ENCODE data around the gene PARD3.
"Not testable (repeated sequence)": the region's sequence is repeated elsewhere in the genome, so short reads cannot be mapped to it uniquely, and the experiment has no call there.

The PARD3 gene

DNA sequence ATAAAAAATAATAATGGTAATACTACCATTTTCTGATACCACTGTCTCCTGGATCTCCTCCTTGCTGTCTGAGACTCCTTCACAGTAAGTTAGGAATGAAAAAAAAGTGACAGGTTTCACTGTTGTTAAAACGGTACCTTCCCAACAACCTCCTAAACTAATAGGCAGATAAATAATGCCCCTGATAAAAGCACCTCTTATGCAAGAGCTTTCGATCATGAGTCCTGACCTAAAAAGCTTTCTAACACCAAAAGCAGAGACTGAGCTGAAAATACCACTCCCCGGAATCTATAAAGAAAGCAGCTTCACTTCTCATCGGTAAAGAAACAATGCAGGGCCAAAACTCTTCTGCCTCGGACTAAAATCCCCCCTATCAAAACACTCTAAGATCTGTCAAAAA lies 14.5 kb downstream of the PARD3 start:
- DNase-seq (ENCODE audit: low read depth in 2 of 2, low spot score in 1 of 2) = no peak

DNA sequence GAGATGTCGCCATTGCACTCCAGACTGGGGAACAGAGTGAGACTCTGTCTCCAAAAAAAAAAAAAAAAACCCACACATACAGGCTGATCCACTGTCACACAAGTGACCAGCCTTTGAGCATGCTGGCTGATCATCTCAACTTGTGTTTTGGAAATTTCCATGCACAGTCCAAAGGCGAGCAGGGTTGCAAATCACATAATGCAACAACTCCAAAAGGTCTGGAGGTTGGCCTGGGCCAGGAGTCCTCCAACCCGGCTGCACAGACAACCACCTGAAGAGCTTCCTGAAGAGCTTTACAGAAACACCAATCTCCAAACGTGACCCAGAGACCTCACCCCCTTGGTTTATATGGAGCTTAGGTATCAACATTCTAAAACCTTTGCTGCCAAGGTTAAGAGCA lies 16.4 kb downstream of the PARD3 start:
- no peak for DNase-seq (ENCODE audit: low read depth in 2 of 2, low spot score in 1 of 2)

DNA sequence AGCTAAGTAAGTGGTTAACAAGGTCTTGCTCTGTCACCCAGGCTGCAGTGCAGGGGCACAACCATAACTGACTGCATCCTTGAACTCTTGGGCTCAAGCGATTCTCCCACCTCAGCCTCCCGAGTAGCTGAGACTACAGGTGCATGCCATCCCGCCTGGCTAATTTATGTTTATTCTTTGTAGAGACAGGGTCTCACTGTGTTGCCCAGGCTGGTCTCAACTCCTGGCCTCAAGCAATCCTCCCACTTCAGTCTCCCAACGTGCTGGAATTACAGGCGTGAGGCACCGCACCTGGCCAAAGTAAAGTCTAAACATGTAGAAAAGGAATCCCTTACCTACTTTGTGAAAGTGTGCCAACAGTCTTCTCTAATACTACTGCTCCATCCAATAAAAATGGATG lies 17.9 kb downstream of the PARD3 start:
- no peak for DNase-seq (ENCODE audit: low read depth in 2 of 2, low spot score in 1 of 2)

DNA sequence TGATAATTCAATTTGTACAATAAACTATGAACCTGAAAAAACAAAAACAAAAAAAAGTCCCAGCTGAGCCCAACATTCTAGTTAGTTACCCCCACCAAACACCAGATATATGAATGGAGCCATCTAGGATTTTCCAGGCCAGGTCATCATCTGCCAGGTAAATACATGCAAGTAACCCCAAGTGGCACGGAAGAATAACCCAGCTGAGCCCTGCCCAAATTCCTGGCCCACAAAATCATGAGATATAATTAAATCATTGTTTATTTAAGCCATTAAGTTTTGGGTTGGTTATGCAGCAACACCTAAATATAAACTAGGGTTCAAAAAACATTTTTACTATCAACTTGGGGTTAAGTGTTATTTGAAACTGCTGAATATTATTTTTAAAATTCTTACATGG lies 19.0 kb downstream of the PARD3 start:
- no peak for DNase-seq (ENCODE audit: low read depth in 2 of 2, low spot score in 1 of 2)

DNA sequence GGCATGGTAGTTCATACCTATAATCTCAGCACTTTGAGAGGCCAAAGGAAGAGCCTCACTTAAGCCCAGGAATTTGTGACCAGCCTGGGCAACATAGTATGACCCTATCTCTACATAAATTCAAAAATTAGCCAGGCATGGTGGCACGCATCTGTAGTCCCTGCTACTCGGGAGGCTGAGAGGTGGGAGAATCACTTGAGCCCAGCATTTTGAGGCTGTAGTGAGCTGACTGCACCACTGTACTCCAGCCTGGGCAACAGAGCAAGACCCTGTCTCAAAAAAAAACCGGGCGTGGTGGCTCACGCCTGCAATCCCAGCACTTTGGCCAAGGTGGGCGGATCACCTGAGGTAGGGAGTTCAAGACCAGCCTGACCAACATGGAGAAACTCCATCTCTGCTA lies 19.8 kb downstream of the PARD3 start:
- DNase-seq (ENCODE audit: low read depth in 2 of 2, low spot score in 1 of 2) = no peak

DNA sequence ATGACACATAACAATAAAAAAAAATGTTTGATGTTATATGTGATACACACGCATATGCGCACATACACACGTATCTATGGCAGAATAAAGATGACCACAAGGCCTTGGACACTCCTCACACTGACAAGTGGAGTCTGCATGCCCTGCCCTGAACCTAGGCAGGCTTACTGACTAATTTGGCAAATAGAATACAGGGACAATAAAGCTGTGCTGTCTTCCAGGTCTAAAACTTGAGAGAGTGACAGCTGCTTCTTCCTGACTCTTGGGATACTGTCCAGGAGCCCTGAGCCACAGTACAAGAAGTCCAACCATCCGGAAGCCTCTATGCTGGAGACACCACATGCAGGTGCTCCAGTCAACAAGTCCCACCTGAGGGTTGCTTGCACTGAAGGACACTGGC lies 20.3 kb downstream of the PARD3 start:
- DNase-seq (ENCODE audit: low read depth in 2 of 2, low spot score in 1 of 2) = no peak

DNA sequence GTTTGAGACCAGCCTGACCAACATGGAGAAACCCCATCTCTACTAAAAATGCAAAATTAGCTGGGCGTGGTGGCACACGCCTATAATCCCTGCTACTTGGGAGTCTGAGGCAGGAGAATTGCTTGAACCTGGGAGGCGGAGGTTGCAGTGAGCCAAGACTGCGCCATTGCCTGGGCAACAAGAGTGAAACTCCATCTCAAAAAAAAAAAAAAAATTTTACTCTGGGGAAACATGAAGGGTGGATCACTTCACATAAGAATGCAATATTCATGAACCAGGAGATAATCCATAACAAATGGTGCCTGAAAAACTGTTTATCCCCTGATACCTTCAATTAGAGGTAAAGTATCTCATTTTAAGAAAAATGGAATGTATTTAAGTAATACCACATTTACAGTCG lies 21.5 kb downstream of the PARD3 start:
- DNase-seq (ENCODE audit: low read depth in 2 of 2, low spot score in 1 of 2) = not testable (repeated sequence)

DNA sequence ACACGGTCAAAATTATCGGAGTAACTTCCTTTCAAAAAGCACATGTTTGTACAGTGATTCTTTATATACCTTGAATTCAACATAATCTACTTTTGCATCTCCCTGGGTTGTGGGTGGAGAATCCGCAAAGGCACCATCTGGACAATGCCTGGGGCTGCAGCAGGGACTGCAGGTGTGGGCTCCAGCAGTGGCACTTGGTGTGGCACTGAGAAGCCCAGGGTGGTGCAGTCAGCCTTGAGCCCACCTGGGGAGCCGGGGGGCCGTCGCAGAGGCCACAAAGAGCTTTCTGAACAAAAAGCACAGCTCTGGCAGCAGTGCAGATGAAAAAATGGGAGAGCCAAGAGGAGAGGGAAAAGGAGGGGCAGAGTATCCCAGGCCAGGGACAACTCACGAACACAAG lies 22.2 kb downstream of the PARD3 start:
- DNase-seq (ENCODE audit: low read depth in 2 of 2, low spot score in 1 of 2) = no peak

DNA sequence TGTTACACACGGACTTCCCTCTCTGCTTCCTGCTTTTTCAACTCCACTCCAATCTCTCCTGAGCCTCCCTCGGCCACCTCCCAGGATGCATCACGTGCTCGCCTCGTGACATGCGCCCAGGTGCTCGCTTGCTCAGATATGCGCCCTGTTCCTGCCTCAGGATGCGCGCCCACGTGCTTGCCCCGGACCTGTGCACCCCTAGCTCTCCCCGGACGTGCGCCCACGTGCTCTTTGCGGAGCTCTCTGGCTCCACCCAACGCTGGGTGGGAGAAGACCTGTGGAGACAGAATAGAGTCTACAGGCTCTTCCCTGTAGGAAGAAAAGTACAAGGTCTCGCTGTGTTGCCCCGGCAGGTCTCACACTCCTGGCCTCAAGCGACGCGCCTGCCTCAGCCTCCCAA lies 23.1 kb downstream of the PARD3 start:
- DNase-seq (ENCODE audit: low read depth in 2 of 2, low spot score in 1 of 2) = no peak

DNA sequence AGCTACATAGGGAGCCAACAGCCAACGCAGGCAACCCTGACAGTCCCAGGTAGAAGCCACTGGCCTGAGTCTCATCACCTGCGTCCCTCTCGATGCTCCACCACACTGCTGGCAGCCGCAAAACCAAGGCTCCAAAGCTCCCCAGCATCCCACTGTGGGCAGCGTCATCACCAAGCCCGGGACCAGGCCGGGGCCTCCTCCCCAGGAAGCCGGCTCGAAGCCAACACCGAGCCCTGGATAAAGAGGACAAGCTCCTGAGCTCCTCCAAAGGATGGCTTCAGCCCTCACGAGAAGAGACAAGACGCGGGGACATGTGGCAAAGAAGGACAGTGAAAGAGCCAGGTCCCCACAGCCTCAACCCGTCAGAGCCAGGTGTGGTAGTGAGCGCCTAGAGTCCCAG lies 23.9 kb downstream of the PARD3 start:
- no peak for DNase-seq (ENCODE audit: low read depth in 2 of 2, low spot score in 1 of 2)

DNA sequence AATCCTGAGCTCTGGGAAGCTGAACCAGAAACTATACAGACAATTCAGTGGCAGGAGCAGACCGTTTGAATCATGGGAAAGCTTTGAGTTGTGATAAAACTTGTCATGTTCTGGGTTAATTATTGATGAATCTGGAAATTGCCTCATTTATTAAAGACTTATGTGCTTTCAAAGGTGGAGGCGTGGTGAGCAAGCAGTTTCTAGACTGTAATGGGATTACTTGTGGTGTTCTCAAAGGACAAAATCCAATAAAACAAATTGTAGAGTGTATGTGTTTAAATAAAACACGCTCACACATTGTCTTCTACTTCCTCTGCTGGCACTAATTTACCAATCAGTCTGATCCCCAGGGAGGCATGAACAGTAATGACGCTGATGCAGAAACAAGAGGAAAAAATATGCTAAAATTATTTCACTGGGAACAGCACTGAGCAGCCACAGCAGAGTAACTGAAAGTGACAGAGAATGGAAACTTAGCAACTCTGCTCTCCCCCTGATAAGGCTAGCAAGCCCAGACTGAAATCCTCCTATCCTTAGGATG lies 25.1 kb downstream of the PARD3 start:
- DNase-seq (ENCODE audit: low read depth in 2 of 2, low spot score in 1 of 2) = no peak

DNA sequence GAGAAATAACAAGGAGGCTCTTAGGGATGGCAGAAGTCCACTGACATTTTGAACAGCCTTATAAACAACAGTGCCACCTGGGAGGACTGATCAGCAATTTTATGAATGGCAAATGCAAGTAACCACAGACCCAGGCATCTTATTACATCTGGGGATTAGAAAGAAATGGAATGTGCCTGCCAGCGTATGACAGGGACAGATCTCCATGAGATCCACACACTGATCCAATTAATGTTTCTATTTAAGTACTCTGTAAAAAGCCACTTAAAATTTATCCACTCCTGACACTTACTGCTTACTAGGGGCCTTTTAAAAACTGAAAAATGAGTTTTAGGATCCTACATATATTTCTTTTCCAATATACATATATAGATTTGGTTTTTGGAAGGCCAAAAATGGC lies 28.6 kb downstream of the PARD3 start:
- no peak for DNase-seq (ENCODE audit: low read depth in 2 of 2, low spot score in 1 of 2)

DNA sequence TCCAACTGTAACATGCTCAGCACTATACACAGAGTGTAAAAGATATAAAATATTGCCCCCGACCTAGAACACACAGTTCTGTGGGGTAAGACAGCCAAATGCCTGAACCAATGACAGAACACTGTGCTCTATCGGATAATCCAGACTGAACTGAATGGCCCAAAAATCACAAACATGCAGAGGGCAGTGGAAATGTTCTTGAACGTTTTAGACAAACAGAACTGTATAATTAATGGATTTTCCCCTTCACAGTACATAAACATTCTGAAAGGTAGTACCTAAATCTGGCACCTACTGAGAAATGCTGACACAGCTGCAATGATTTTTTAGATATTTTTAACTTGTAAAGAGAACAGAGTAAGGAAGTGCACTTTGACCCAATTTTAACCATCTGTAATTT lies 33.4 kb downstream of the PARD3 start:
- DNase-seq (ENCODE audit: low read depth in 2 of 2, low spot score in 1 of 2) = no peak

DNA sequence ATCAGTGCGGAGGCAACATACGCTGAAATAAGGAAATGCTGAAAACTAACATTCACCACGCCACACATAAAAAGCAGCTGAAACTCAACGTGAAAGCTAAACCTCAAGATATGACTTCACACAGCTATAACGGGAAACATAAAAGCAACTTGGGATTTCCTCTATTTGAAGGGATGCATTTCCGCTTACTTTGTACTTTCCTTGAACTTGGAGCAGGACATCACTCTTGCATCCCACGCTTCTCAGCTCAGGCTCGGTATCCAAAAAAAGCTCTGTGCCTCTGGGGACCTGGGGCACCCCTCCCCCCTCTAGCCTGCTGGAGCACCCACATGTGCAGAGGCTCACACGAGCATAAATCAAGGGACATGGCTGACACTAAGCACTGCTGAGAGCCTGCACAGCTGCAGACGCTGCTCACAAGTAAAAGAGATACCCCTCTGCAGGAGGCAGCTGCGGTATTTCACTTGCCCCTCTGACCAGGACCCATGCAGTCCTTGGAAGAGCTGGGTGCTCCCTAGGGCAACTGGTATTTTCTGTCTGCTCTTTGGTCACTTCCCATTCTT lies 34.2 kb downstream of the PARD3 start:
- DNase-seq (ENCODE audit: low read depth in 2 of 2, low spot score in 1 of 2) = no peak

DNA sequence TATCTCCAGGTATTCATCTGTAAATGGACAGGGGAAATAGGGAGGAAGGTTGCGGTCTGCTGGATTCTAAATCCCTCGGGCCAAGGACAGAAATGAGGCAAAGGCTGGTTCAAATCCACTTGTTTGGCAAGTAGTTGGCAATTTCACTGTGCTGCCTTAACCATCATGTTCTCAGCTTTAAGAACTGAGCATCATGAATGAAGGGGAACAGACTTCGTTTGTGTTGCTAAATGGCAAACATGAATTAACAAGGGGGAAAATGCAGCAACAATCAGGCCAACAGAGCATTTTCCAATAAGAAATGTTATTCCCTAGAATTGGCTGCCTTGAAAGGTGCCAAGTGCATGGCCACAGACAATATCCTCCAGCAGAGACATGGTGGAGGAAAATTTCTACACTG lies 36.9 kb downstream of the PARD3 start:
- DNase-seq (ENCODE audit: low read depth in 2 of 2, low spot score in 1 of 2) = no peak

DNA sequence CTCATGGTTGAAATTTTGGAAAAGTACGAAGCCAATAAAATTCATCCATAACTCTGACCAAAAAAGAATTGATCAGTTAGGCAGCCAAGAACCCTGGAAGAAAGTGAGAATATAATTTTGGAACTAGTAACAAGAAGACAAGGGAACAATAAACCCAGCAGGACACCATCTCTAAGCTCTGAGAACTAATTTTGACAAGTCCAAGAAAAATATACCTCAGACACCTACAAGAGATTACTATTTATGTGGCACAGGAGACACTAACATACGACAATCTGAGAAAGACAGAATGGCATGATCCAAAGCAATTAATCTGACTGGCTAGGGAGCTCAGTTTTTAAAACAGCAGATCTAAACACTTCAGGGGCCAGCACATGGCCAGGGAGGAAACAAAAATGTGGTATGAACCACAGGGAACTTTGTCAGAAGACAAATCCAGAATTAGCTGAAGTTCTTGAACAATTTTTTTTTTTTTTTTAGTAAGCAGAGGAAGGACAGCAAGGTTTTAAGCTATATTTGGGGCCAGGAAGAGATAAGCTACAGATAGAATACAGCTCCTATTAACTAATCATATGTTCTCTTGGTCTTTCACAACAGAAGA lies 38.9 kb downstream of the PARD3 start:
- no peak for DNase-seq (ENCODE audit: low read depth in 2 of 2, low spot score in 1 of 2)

DNA sequence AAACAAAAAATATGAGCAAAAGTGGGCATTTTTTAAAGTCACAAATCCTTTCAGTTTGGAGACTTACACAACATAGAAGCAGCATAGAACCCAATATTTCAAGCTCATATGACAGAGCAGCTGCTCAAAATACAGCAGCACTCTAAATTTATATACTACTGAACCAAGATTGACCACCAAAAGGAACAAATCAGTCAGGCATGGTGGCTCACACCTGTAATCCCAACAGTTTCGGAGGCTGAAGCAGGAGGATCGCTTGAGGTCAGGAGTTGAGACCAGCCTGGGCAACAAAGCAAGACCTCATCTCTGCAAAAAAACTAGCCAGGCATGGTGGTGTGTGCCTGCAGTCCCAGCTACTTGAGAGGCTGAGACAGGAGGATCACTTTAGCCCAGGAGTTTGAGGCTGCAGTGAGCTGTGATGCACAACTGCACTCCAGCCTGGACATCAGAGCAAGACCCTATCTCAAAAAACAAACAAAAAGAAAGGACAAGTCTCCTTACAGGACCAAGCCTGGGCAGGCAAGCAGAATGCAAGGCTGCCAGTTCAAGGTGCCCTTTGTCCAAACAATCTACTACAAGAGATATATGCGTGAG lies 40.0 kb downstream of the PARD3 start:
- DNase-seq (ENCODE audit: low read depth in 2 of 2, low spot score in 1 of 2) = no peak

DNA sequence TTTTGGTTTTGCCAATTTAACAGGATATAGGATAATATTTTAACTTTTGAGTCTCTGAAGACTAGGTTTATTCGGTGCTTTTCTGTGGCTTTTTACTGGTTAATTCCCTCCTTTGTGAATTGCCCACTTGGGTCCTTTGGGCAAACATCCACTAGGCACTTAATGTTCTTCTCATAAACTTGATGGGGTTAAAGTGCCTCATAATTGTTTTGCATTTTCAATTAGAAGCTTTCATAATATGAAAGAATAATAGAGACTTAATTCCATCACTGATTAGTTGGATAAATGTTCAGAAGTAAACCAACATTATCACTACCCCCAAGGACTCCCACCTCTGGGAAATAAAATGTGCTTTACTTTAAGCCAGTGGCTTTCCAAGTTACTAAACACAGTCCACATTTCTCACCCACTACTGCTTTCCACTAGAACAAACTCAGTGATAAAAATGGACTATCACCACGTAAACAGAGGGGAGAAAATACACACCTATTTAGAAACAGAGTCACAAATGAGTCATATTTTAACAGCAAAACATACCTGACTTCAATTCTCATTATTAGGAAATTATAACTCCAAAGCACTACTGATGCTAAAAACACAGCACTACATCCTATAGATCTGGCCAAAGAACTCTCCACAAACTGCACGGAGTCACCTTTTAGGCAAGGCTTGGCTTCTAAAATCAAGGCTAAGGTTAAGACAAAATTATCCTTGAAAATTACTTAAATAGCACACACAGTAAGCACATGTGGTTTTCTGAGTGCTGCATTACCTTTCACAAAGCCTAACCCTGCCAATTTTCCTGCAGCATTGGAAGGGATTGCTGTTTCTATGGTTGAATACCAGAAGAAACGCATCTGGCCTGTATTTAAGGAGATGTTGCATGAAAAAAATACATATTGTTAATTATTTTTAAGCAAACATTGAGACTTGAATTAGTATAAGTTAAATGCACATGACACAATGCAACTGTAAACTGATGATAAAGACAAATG lies 41.2 kb downstream of the PARD3 start:
- no peak for DNase-seq (ENCODE audit: low read depth in 2 of 2, low spot score in 1 of 2)

DNA sequence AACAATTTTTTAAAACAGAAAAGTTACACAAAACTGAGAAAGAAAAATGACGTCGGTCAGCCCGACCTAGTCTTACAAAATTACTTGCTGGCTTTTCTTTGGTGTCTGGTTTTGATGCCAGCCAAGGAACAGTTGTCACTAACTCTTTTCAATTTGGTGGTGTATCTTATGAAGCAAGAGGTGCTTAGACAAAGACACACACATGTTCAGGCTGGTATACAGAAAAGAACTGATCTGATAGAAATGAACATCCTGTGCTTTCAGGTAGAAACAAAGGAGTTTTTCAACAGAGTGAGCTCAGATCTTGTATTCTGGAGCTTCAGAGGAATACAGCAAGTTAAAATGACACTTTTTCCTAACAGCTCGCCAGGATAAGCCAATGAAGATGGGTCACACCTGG lies 43.6 kb downstream of the PARD3 start:
- DNase-seq (ENCODE audit: low read depth in 2 of 2, low spot score in 1 of 2) = no peak

DNA sequence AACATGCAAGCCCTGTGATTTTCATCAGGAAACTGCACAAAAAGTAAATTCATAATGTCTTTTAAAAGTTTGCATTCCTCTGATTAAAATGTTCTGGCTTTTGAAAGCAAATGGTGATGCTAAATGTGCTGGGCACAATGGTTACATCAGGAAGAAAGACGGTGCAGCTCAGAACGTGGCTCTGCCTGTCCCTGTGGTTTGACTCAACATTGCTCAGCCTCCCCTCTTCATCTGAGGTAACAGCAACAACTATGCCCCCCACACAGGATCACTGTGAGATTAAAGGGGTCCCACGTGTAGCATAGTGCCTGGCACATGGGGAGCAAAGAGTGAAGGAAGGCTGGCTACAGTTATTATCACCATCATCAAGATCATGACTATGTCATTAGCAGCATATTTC lies 44.0 kb downstream of the PARD3 start:
- DNase-seq (ENCODE audit: low read depth in 2 of 2, low spot score in 1 of 2) = no peak

DNA sequence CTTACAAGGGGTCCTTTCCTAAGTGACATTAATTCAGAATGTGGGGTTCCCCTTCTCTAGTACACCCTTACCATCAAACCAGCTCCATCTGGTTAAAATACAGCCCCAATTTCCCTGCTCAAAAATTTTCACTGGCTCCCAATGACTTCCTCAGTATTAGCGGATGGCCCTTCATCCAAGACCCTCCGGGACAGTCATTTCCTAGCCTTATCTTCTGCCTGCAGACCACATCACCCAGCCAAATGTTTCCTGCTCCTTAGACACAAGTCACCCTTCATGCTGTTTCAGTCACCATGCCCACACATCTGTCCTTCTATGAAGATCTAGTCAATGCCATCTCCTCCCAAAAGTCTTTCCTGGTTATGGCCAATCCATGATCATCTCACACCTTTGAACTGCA lies 45.2 kb downstream of the PARD3 start:
- no peak for DNase-seq (ENCODE audit: low read depth in 2 of 2, low spot score in 1 of 2)

DNA sequence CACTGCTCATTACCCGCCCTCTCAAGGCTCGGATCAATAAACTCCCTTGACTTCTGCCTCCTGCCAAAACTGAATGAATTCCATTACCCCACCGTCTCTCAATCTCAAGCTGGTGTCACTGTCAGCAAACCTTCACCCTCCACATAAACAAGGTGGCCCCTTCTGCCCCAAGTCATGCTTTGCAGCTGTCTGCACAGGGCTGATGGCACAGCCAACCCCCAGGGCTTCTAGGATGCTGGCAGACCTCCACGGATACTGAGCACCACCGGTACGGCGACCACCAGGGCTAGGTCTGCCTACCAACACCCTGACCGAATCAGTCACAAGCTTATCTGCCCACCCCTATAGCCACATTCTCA lies 46.1 kb downstream of the PARD3 start:
- DNase-seq (ENCODE audit: low read depth in 2 of 2, low spot score in 1 of 2) = no peak
